GM08714 (cell line): ENCODE measurements around the gene LRPAP1.

Experiments
- H3K4me3 ChIP-seq: fragments of 200-500 bp; sonication (Bioruptor generic); 2 replicates; pipeline ENCODE4 v1.5.1; 2014; ENCODE audit warnings: mild to moderate bottlenecking, low read length, inconsistent platforms
- ZNF274 ChIP-seq: IDR thresholded peaks from 2 replicates; pipeline ENCODE4 v1.6.1; 2012; ENCODE audit warnings: mild to moderate bottlenecking, low read depth, low read length

LRPAP1 gene

DNA sequence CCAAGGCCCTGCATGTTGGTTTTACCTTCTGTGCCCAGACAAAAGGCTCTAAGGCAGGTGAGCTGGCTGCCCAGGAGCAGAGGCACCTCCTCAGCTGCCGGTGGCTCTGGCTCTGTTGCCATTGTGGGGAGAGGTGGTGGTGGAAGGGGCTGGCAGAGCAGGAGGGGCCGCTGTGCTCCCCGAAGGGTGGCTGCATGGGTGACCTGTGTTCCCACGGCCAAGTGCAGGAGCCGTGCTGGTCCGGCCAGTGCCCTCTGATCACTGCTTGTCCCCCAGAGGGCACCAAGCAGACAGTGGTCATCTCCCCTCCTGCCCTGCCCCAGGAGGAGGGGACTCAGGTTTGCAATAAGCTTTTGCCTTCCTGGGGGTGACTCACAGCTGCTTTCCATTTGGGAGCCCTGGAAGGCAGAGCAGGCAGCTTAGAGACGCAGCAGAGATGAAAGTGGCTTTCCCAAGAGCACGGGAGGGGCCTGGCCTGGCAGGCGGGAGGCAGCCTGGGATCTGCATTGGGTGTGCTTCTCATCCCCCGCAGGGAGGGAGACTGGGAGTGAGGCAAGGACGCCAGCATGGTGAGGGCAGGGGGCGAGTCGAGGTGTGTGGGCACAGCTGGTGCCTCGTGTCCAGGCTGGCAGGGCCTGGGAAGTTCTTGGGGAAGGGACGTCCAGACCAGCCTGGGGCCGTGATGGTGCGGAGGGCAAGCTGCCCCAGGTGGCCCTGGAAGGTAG is 40.4 kb downstream of the LRPAP1 start:
- no peak overlapping the region for H3K4me3 ChIP-seq
- no peak for TF ChIP-seq ZNF274

DNA sequence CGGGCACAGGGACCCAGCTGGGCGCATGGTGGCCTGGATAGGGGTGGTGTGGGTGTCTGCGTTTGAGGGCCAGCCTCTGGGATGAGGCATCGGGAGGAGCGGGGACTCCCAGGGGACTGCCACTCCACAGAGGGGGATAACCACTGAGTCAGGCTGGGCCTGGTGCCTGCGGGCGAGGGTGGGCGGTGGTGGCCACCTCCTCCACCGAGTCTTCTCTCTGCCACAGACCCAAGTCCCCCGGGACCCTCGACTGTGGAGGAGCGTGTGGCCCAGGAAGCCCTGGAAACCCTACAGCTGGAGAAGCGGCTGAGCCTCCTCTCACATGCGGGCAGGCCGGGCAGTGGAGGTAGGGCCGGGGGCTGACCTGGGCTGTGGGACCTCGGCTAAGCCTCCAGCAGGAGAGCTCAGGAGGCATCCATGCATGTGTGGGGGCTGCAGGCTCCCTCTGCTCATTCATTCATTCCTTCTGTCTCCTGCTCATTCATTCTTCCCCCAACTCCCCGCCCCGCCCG is 42.7 kb downstream of the LRPAP1 start:
- no peak for TF ChIP-seq ZNF274
- H3K4me3 ChIP-seq, result no peak overlapping the region

DNA sequence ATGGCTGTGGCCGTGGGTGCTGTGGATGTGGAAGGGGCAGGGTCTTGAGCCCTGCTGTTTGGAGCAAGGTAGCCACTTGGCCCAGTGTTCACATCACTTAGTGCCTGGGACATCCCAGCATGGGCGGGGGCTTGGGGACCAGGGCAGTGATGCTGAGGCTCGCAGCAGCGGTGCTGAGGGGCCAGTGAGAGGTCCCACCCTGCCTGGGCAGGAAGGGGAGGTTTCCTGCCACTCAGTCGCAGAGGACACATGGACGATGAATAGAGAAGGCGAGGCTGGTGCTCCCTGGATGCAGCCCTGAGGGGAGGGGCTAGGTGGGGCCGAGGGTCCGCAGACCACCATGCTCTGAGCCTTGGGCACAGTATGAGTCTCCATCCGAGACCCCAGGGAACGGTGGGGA is 43.4 kb downstream of the LRPAP1 start:
- TF ChIP-seq ZNF274, result no peak

DNA sequence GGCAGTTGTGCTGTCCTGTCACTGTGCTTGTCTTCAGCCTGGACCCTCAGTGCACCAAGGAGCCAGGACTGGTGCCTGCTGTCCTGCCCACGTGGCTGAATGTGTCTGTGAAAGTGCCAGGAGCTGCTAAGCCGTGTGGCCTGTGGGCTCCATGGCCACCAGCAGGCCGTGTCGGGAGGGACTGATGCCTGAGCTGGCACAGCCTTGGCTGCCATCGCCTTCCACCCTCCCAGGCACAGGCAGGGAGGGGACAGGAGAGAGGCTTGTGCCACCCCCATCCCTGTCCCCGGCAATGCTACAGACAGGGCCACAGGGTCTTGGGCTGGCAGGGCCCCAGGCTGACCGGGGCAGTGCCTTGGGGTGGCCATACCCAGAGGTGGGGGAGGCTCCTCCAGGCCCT is 44.4 kb downstream of the LRPAP1 start:
- no peak overlapping the region for H3K4me3 ChIP-seq
- TF ChIP-seq ZNF274, result no peak

More for the DNA sequence above, 43.4 kb downstream of the LRPAP1 start:
- no peak overlapping the region for H3K4me3 ChIP-seq

DNA sequence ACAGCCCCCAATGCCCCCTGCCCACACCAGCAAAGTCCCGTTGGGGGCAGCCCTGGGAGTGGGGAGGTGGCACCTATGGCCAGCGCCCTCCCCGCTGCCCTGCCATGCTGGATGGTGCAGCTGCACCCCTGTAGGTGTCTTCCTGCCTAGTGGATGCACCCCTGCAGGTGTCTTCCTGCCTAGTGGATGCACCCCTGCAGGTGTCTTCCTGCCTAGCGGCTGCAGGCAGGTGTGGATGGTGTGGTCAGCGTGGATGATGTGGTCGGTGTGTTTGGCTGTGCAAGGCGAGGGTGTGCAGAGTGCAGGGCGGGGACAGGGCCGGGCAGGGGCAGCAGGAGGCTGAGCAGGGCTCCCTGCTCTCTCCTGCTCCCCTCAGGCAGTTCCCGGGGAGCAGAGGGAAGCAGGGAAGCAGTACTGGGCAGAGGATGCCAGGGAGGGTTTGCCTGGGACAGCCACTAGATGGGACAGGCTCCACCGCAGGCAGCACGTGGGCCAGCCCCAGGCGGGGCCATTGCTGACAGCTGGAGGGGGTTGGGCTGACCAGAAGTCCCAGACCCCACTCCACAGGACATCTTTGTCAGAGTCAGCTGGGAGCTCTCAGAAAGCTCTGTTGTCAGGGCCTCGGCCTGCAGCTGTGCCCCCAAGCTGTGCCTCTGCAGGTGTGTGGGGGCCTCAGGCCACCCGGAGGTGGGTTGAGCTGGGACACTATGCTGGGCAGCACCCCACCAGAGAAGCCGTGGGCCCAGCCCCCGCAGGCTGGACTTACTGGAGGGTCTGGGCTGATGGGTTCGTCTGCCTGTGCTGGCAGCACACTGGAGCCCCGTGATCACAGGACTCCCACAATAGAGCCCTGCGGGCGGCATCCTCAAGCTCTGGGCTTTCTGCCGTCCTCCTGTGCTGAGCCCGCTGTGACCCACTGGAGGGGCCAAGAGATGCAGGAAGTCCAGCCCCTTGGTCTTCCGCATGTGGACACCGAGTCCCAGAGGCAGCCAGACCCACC is 45.4 kb downstream of the LRPAP1 start:
- TF ChIP-seq ZNF274, result no peak
- H3K4me3 ChIP-seq, result no peak overlapping the region

DNA sequence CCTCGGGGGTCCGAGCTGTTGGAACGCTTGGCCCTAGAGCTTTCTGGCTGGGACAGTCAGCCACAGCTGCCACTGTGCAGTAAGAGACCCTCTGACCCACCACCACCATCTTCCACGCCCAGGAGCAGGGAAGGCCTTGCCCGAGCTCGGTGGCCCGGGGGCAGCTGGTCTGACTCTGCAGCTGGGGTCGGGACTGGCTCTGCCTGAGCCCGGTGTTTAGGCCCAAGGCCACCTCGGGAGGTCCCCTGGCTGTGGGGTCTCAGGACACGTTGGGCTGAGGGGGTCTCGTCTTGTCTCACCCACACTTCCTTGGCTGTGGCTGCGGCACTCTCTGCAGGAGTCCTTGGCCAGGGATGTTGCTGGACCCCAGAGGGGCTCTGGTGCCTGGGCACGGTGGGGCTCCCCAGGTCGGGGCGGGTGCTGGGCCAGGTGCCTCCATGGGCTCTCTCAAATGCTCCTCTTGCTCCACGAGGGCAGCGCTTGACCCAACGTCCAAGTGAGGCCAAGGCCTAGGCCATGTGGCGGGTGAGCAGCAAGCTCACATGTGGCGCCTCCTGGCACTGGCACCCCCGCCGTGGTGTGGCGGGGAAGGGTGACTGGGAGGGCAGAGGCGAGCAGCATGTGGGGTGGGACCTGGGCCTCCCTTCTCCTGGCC is 46.2 kb downstream of the LRPAP1 start:
- no peak overlapping the region for H3K4me3 ChIP-seq
- no peak for TF ChIP-seq ZNF274

DNA sequence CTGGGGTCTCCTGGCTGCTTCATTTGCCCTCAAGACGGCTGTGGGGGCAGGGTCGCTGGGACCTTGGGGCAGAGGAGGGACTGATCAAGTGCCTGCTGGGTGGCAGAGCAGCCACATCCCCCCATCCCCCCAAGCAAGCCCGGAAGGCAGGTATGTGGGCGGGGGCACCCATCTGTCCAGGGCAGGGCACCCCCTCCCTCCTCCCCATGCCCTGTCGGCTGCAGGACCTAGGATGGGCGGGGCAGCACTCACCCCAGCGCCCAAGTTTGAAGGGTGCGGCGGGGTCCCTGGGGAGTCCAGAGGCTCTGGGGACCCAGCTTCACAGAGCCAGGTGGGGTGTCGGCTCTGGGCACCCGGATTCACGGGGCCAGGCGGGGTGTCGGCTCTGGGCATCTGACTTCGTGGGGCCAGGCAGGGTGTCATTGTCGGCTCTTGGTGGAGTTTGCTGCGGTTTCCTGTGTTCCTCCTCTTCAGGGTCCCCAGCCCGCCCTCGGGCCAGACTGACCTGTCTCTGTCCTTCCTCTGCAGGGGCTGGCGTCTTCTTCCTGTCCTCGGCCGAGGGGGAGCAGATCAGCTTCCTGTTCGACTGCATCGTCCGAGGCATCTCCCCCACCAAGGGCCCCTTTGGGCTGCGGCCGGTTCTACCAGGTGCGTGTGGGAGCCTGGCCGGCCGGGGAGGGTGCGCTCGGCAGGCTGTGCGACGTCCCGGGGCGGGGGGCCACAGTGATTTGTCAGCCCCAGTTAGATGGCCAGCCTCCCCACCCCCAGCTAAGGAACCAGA is 47.0 kb downstream of the LRPAP1 start:
- no peak for TF ChIP-seq ZNF274
- H3K4me3 ChIP-seq, result no peak overlapping the region; the same call in 1 of the 2 replicates

DNA sequence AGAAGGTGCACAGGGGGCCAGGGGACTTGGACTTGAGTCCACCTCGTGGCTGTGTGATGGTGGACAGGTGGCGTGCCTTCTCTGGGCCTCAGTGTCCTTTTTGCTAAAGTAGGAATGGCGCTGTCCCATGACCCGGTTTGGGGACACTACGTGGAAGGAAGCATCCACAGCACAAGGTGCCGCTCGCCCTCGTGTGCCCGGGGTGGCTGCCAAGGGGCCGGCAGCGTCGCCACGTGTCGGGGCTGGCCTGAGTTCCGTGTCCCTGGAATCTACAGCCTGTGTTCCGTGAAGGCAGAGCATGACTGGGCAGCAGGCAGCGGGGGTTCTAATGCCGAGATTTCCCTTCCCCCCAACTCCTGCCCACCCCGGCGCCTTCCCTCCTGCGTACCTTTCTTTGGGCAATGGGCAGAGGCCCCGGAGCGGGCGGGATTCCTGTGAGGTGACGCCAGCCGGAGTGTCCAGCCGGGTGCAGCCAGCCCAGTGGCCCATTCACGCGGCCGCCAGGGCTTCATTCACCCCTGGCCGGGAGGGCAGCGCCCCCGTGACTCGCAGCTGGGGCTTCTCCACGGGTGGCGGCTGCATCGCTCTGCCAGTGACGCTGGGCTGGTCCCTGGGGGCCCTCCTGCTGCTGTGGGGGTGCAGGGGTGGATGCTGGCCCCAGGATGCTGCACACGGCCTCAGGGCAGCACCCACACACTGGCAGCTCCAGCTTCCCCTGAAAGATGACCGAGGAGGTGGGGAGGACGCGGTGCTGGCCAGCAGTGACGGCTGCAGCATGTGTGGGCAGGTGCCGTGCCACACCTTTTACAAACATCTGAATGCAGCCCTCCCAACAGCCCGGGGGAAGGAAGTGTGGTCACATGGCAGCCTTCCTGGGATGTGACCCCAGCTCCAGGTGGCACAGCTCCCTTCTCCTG is 47.9 kb downstream of the LRPAP1 start:
- no peak for TF ChIP-seq ZNF274
- no peak overlapping the region; the same call in 1 of the 2 replicates for H3K4me3 ChIP-seq

DNA sequence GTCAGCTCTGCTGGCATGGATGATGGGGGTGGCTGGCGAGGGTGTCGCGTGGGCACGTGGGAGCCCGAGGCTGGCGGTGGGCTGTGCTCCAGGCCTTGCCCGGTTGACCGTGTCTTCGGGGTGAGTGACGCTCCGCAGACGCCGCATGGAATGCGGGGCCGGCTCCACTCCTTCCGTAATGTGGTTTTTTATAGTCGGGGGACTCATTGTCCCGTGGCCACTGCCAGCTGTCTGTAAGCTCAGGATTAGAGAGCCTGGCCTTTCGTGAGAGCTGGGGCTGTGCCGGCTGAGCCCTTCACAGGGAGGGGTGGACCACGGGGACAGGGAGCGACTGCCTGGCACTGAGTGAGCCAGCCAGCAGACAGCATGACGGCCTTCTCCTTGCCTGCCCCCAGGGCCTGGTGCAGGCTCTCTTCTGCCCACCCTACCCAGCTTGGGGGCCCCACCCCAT is 48.7 kb downstream of the LRPAP1 start:
- no peak for TF ChIP-seq ZNF274
- H3K4me3 ChIP-seq, result no peak overlapping the region

DNA sequence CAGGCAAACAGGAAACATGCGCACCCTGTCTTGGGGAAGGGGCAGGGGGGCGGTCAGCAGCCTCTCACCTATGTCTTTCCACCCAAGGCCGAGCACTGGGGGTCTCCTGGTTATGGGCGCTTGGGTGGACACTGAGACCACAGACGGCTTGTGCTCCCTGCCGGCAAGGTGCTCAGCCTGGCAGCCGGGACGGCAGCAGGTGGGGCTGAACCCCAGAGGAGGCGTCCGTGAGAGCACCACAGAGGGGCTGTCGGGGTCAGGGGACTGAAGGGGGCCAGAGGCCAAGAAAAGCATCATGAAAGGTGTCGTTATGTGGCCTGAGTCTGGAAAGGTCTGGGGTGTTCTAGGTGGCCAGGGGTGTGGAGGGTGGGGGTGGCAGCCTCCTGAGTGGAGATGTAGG is 49.5 kb downstream of the LRPAP1 start:
- no peak for TF ChIP-seq ZNF274
- H3K4me3 ChIP-seq, result no peak overlapping the region

DNA sequence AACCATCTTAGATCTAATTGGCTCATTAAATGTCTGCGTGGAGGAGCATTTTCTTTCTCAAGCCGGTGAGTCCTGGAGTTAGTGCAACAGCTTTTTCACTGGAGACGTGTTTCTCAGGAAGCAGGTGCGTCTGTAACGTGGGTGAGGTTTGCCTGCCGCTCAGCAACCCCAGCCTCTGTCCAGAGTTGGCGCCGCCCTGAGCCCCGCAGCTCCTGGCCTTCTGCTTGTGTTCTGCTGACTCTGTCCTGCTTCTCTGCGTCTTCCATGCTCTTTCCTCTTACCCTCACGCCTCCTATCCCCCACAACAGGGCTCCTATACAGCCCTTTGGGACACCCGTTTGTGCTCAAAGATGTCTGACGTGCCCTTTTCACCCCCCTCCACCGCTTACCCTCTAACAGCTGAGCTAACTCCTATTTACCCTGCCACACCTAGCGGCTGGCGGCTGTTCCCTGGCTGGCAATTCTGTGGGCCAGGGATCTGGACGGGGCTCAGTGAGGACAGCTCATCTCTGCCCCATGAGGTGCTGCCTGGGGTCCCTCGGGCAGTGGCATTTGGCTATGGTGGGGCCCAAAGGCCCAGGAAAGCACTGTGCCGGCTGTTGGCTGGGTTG is 50.3 kb downstream of the LRPAP1 start:
- no peak overlapping the region for H3K4me3 ChIP-seq
- no peak for TF ChIP-seq ZNF274

DNA sequence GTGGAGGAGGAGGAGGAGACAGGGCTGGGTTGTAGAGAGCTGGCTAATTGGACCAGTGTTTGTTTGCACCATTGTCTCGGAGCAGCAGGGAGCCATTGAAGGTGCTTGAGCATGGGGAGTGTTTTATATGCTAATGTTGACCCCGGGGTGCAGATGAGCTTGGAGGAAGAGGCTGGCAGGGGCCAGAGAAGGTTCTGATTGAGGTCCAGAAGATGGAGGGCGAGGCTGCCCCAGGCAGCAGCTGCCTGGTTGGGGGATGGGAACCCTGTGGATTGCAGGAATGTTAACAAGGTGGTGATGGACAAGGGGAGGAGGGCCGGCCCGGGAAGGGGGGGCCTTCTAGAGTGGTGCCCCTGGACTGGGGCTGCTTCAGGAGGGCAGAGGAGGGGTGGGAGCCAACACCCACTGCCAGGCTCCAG is 51.1 kb downstream of the LRPAP1 start:
- TF ChIP-seq ZNF274, result no peak
- no peak overlapping the region for H3K4me3 ChIP-seq

DNA sequence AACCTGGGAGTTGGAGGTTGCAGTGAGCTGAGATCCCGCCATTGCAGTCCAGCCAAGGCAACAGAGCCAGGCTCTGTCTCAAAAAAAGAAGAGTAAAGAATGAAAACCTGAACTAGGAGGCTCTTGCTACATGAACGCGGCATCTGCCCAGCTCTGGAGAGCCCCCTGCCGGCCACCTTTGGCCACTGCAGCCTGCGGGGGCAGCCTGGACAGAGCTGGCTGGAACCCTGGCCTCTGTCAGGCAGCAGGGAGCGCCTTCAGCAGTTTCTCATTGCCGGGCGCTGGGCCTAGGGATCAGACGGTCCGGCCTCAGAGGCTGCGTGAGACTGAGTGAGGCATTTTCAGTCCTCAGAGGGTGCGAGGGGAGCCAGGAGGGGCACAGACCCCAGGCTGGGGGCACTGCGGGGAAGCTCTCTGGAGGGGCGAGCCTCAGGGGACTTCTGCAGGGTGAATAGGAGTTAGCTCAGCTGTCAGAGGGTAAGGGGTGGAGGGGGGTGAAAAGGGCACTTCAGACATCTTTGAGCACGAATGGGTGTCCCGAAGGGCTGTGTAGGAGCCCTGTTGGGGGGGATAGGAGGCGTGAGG is 51.6 kb downstream of the LRPAP1 start:
- no peak for TF ChIP-seq ZNF274

More for the DNA sequence above, 51.6 kb downstream of the LRPAP1 start:
- no peak overlapping the region for H3K4me3 ChIP-seq
